ENCODE measurements around the gene SLC22A31.
"Not testable (repeated sequence)": the region's sequence is repeated elsewhere in the genome, so short reads cannot be mapped to it uniquely, and the experiment has no call there.

- not testable (repeated sequence) for TF ChIP-seq CTCF (IDR thresholded peaks at IDR 0.05; ENCODE audit: insufficient read depth, low read length, poor library complexity, severe bottlenecking); EZH2phosphoT487 (conservative IDR thresholded peaks at IDR 0.05; ENCODE audit: low read length)
These were observed 34.7 kb downstream of the SLC22A31 start for GRCh38 chr16:89165681-89165979.
